ENCODE results near the gene MLF1.

MLF1 gene

DNA sequence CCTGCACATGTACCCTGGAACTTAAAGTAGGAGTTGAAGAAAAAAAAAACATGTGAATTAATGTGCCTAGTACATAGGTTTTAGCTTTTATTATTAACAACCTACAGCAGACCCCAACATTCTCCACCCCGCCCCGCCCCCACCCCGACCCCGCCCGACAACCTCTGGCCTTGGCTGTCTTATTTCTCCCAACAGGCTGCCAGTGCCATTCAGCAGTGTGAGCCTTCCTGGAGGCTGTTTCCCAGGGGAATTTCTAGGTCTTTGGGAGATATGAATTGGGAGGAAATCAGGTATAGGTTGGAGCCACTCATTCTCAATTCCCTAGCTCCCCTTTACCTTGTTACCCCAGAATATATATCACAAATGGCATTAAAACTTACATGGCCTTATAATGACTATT is 8.3 kb upstream of the MLF1 start:
- H3K4me1 Mint-ChIP-seq (ENCODE audit: low read depth): no peaks in the 10 kb centered on the region
- H3K9me3 Mint-ChIP-seq: peaks cover 7% of the 10 kb centered on the region
- peaks cover 4% of the 10 kb centered on the region for H3K27me3 Mint-ChIP-seq (ENCODE audit: low read depth)
- H3K36me3 Mint-ChIP-seq (ENCODE audit: low read depth): no peaks in the 10 kb centered on the region
- no peak overlapping the region for H3K27ac Mint-ChIP-seq
- H3K4me3 Mint-ChIP-seq: no peak overlapping the region
- no peak for DNase-seq (ENCODE audit: low spot score)

DNA sequence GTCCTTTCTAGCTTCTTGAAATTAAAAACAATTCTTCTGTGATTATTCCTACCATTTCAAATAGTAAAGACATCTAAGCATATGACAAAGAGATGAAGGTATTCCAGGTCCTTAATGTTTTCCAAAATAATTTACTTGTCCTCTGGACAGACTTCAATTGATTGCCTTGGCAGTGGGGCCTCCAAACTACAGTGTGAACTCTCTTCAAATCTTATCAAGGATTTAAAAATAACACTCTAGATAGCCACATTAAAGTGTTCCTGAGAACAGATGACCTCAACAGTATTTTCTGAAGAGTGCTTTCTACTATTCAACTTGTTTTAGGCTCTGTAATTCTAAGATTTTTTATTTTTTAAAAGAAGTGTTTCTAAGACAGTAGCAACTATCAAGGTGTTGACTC is 7.9 kb upstream of the MLF1 start:
- Mint-ChIP-seq H3K27ac (no peak overlapping the region), H3K9me3 (peaks cover 7% of the 10 kb centered on the region), H3K4me1 (ENCODE audit: low read depth) (no peaks in the 10 kb centered on the region), H3K36me3 (ENCODE audit: low read depth) (no peaks in the 10 kb centered on the region), H3K27me3 (ENCODE audit: low read depth) (peaks cover 4% of the 10 kb centered on the region), H3K4me3 (no peak overlapping the region)
- no peak for DNase-seq (ENCODE audit: low spot score)

DNA sequence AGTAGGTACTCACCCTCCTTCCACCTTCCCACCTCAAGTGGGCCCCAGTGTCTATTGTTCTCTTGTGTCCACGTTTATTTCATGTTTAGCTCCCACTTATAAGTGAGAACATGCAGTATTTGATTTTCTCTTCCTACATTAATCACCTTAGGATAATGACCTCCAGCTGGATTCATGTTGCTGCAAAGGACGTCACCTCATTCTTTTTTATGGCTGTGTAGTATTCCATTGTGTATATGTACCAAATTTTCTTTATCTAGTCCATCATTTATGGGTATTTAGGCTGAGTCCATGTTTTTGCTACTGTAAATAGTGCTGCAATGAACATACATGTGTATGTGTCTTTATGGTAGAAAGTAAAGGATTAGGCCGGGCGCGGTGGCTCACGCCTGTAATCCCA is 5.9 kb upstream of the MLF1 start:
- peaks cover 7% of the 10 kb centered on the region for H3K9me3 Mint-ChIP-seq
- peaks cover 19% of the 10 kb centered on the region for H3K27me3 Mint-ChIP-seq (ENCODE audit: low read depth)
- H3K4me1 Mint-ChIP-seq (ENCODE audit: low read depth): no peaks in the 10 kb centered on the region
- no peak overlapping the region for H3K4me3 Mint-ChIP-seq
- no peaks in the 10 kb centered on the region for H3K36me3 Mint-ChIP-seq (ENCODE audit: low read depth)
- DNase-seq (ENCODE audit: low spot score): no peak
- no peak overlapping the region for H3K27ac Mint-ChIP-seq

DNA sequence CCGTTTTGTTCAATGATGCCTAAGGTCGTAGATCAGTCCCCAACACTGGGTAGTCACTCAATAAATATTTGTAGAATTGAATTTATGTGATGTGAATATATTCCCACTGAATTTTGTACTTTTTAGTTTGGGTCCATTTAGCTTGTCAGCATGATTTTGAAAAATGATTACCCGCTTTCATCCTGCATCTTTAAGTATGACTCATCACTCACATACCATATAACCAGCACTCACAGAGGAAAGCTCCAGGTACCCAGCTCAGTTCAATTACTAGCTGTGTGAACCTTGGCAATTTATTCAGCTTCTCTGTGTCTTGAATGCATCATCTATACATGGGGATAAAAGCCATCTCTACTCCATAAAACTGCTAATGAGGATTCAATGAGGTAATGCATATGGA is 2.2 kb upstream of the MLF1 start:
- H3K36me3 Mint-ChIP-seq (ENCODE audit: low read depth): no peaks in the 10 kb centered on the region
- peaks cover 7% of the 10 kb centered on the region for H3K9me3 Mint-ChIP-seq
- no peak overlapping the region for H3K27ac Mint-ChIP-seq
- H3K27me3 Mint-ChIP-seq (ENCODE audit: low read depth): peaks cover 30% of the 10 kb centered on the region
- DNase-seq (ENCODE audit: low spot score): no peak
- H3K4me3 Mint-ChIP-seq: no peak overlapping the region
- H3K4me1 Mint-ChIP-seq (ENCODE audit: low read depth): peaks cover 10% of the 10 kb centered on the region

DNA sequence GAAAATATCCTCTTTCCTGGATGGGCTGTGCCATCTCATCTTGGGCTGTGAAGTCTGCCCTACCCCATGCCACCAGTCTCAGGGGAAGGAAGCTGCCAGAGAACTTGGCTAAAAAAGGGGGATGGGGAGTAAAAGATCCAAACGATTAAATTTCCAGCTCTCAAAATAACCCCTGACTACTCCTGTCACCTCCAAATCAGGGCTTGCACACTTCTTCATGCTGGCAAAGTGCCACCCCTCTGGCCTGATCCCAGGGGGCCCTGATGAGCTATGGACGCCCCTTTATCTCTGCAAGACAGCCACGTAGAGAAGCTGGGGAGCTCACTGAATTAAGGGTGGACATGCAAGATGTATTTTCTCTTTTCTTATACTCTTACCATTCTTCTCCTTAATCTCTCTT is 1.2 kb upstream of the MLF1 start:
- no peak overlapping the region for H3K27ac Mint-ChIP-seq

DNA sequence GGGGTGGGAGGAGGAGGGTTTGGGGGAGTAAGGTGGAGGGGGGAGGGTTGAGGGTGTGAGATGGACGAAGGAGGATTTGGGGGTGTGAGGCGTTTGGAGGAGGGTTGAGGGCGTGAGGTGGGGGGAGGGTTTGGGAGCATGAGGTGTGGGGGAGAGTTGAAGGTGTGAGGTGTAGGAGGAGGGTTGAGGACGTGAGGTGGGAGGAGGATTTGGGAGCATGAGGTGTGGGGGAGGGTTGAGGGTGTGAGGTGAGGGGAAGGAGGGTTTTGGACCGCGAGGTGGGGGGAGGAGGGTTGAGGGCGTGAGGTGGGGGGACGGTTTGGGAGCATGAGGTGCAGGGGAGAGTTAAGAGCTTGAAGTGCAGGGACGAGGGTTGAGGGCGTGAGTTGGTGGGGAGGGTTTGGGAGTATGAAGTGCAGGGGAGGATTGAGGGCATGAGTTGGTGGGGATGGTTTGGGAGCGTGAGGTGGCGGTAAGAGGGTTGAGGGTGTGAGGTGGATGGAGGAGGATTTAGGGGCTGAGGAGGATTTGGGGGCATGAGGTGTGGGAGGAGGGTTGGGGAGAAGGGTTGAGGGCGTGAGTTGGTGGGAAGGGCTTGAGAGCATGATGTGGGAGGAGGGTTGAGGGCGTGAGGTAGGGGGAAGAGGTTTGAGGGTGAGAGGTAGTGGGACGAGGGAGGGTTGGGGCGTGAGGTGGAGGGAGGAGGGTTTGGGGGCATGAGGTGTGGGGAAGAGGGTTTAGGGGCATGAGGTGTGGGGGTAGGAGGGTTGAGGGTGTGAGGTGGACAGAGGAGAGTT is 1.2 kb downstream of the MLF1 start:
- DNase-seq (ENCODE audit: low spot score): no peak
- H3K4me1 Mint-ChIP-seq (ENCODE audit: low read depth): peaks cover 10% of the 10 kb centered on the region
- H3K27me3 Mint-ChIP-seq (ENCODE audit: low read depth): peaks cover 27% of the 10 kb centered on the region
- no peak overlapping the region for H3K27ac Mint-ChIP-seq
- H3K36me3 Mint-ChIP-seq (ENCODE audit: low read depth): no peaks in the 10 kb centered on the region
- H3K4me3 Mint-ChIP-seq: no peak overlapping the region
- no peaks in the 10 kb centered on the region for H3K9me3 Mint-ChIP-seq

More for the DNA sequence above, 1.2 kb upstream of the MLF1 start:
- no peak overlapping the region for H3K4me3 Mint-ChIP-seq
- H3K9me3 Mint-ChIP-seq: peaks cover 7% of the 10 kb centered on the region
- no peak for DNase-seq (ENCODE audit: low spot score)
- H3K27me3 Mint-ChIP-seq (ENCODE audit: low read depth): peaks cover 30% of the 10 kb centered on the region
- H3K4me1 Mint-ChIP-seq (ENCODE audit: low read depth): peaks cover 10% of the 10 kb centered on the region
- H3K36me3 Mint-ChIP-seq (ENCODE audit: low read depth): no peaks in the 10 kb centered on the region

DNA sequence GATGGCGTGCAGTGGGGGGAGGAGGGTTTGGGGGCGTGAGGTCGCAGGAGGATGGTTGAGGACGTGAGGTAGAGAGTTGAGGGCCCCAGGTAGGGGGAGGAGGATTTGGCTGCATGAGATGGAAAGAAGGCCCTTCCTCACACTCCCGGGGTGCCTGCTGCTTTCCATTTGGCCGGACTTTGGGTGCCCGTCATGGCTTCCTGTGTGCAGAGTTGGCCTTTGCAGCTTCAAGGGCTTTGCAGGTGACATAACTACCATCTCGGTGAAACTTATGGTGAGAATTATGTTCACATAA is 1.7 kb downstream of the MLF1 start:
- H3K4me3 Mint-ChIP-seq: no peak overlapping the region
- no peak for DNase-seq (ENCODE audit: low spot score)
- no peaks in the 10 kb centered on the region for H3K36me3 Mint-ChIP-seq (ENCODE audit: low read depth)
- H3K4me1 Mint-ChIP-seq (ENCODE audit: low read depth): peaks cover 10% of the 10 kb centered on the region
- no peaks in the 10 kb centered on the region for H3K9me3 Mint-ChIP-seq
- H3K27ac Mint-ChIP-seq: no peak overlapping the region
- H3K27me3 Mint-ChIP-seq (ENCODE audit: low read depth): peaks cover 28% of the 10 kb centered on the region

DNA sequence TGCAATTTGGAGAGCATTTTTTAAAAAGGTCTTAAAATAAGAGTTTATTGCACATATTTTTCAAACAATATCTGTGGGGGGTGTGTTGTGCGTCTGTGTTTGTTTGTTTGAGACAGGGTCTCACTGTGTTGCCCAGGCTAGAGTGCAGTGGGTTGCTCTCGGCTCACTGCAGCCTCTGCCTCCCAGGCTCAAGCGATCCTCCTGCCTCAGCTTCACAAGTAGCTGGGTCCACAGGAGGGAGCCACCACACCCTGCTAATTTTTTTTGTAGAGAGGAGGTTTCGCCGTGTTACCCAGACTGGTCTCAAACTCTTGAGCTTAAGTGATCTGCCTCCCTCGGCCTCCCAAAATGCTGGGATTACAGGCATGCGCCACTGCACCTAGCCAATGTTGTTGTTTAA is 2.7 kb downstream of the MLF1 start:
- Mint-ChIP-seq H3K27ac (no peak overlapping the region), H3K27me3 (ENCODE audit: low read depth) (peaks cover 24% of the 10 kb centered on the region)

DNA sequence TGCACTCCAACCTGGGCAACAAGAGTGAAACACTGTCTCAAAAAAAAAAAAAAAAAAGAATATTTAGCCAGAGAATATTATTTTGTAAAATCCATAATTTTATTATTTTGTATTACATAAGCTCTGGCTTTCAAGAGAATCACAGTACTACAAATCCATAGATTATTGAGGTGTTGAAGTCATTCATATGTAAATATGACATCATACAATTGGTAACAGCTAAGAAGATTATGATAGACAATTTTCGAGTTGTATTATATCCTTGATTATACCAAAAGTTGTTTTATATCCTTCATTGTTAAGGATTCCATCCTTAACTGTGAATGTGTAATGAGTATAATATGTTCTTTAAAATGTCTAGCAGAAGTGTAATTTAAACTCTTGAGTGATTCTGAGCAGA is 3.7 kb downstream of the MLF1 start:
- Mint-ChIP-seq H3K36me3 (ENCODE audit: low read depth) (no peaks in the 10 kb centered on the region), H3K4me3 (no peak overlapping the region), H3K27ac (no peak overlapping the region), H3K27me3 (ENCODE audit: low read depth) (peaks cover 18% of the 10 kb centered on the region), H3K9me3 (no peaks in the 10 kb centered on the region), H3K4me1 (ENCODE audit: low read depth) (peaks cover 10% of the 10 kb centered on the region)
- no peak for DNase-seq (ENCODE audit: low spot score)

More for the DNA sequence above, 2.7 kb downstream of the MLF1 start:
- no peak for DNase-seq (ENCODE audit: low spot score)
- H3K4me3 Mint-ChIP-seq: no peak overlapping the region
- peaks cover 10% of the 10 kb centered on the region for H3K4me1 Mint-ChIP-seq (ENCODE audit: low read depth)
- no peaks in the 10 kb centered on the region for H3K9me3 Mint-ChIP-seq
- H3K36me3 Mint-ChIP-seq (ENCODE audit: low read depth): no peaks in the 10 kb centered on the region

DNA sequence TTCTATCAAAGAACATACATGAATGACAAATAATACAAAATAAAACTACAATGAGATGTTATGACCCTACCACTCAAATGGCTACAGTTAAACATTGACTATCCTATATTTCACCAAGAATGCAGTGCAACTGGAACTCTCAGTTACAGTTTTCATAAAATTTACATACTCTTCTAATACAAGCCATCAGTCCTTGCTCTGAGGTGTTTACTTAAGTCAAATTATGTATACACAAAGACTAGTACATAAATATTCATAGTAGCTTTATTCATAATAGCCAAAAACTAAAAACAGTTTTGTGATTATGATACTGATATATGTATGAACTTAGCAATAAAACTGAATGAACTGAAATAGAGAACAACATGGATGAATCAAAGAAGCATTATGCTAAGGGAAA is 19.2 kb downstream of the MLF1 start:
- DNase-seq (ENCODE audit: low spot score): no peak
- no peaks in the 10 kb centered on the region for H3K9me3 Mint-ChIP-seq
- no peaks in the 10 kb centered on the region for H3K27me3 Mint-ChIP-seq (ENCODE audit: low read depth)
- no peaks in the 10 kb centered on the region for H3K36me3 Mint-ChIP-seq (ENCODE audit: low read depth)
- no peak overlapping the region for H3K27ac Mint-ChIP-seq
- no peaks in the 10 kb centered on the region for H3K4me1 Mint-ChIP-seq (ENCODE audit: low read depth)
- H3K4me3 Mint-ChIP-seq: no peak overlapping the region

DNA sequence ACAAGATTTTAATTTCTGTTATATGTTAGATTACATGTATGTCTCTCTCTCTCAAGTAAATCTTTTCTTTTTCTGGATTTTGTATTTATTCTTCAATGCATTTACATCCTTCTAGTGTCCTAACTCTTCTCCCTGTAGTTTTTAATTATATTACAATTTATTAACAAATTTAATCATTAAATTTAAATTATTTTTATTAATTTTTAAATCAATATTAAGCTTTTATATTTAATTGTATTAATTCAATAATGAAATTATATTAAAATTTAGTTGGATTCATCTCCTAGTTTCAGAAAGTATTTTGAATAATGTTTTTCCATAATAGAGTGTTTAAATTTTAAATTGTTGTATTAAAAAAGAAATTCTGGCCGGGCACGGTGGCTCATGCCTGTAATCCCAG is 29.8 kb downstream of the MLF1 start:
- H3K27me3 Mint-ChIP-seq (ENCODE audit: low read depth): no peaks in the 10 kb centered on the region
- no peaks in the 10 kb centered on the region for H3K36me3 Mint-ChIP-seq (ENCODE audit: low read depth)
- H3K27ac Mint-ChIP-seq: no peak overlapping the region
- no peaks in the 10 kb centered on the region for H3K4me1 Mint-ChIP-seq (ENCODE audit: low read depth)
- DNase-seq (ENCODE audit: low spot score): no peak
- no peaks in the 10 kb centered on the region for H3K9me3 Mint-ChIP-seq
- no peak overlapping the region for H3K4me3 Mint-ChIP-seq

DNA sequence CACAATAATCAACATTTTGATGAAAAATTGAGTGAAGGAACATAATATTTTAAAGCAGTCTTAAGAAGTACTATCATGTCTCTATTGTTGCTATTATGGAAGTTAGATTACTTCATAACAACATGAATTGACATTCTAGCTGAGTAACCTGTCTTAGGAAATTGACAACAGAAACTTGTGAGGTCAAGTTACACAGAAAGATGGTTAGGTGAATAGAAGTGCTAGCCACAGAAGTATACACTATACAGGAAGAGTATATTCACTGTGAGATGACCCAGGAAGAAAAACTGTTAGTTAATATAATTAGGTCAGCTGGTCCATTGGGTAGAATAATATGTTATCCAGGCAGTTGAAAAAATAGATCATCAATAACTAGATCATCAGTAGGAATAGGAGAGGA is 31.2 kb downstream of the MLF1 start:
- H3K36me3 Mint-ChIP-seq (ENCODE audit: low read depth): no peaks in the 10 kb centered on the region
- H3K27ac Mint-ChIP-seq: no peak overlapping the region
- DNase-seq (ENCODE audit: low spot score): no peak
- H3K4me3 Mint-ChIP-seq: no peak overlapping the region
- H3K4me1 Mint-ChIP-seq (ENCODE audit: low read depth): no peaks in the 10 kb centered on the region
- no peaks in the 10 kb centered on the region for H3K27me3 Mint-ChIP-seq (ENCODE audit: low read depth)
- H3K9me3 Mint-ChIP-seq: no peaks in the 10 kb centered on the region

DNA sequence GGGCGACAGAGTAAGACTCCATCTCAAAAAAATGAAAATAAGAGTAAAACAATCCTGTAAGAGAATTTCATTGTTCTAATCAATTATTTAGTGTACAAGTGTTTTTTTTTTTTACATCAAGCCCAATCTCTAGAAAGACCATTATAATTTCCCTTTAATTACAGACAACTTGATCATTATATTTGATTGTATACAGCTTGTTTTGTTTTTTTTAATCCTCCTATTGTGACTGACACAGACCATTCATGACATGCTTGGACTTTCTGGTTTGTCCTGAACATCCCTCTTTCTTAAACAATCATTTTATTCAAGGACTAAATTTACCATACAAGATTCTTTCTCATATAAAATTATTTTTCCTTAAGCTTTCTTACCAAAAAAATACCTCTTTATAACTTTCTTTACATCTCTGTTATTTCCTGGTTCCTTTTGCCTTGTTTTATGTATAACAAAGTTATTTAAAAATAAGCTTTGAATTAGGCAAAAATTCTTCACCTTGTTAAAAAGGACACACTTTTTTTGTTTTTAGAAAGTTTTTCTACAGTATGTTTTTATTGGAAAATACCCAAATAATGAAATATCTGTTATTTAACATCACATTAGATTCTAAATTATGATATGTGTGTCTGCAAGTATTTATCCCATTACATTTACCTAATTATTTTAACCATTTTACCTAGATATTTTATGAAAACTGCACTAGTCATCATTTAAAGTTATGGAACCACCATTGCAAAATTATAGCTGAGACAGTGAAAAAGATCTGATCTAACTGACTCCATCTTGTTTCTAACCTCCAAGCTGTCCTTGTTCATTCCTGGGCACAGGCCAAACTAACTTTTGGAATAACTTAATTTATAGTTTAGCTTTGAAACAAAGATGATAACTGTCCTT is 47.2 kb downstream of the MLF1 start:
- Mint-ChIP-seq H3K9me3 (peaks cover 35% of the 10 kb centered on the region), H3K4me3 (no peak overlapping the region), H3K4me1 (ENCODE audit: low read depth) (no peaks in the 10 kb centered on the region), H3K27ac (no peak overlapping the region), H3K27me3 (ENCODE audit: low read depth) (no peaks in the 10 kb centered on the region), H3K36me3 (ENCODE audit: low read depth) (no peaks in the 10 kb centered on the region)
- no peak for DNase-seq (ENCODE audit: low spot score)

DNA sequence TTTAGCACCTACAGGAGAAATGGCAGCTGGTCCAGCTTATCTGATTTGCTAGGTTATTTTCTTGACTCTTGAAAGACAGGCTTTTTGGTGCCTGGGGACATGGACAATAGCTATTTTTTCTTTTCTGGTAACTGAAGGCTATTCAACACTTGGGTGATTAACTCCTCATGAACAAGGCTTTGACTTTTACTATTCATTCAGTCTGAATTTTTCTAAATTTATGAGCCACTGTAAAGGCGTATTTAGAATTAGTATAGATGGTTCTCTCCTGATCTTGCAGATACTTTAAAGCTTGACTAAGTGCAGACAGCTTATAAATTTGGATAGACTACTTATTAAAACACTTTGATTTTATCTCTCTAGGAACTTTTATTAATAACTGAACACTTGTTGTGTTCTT is 54.9 kb downstream of the MLF1 start:
- Mint-ChIP-seq H3K4me1 (ENCODE audit: low read depth) (no peaks in the 10 kb centered on the region), H3K27me3 (ENCODE audit: low read depth) (no peaks in the 10 kb centered on the region), H3K27ac (no peak overlapping the region), H3K4me3 (no peak overlapping the region), H3K9me3 (peaks cover 7% of the 10 kb centered on the region), H3K36me3 (ENCODE audit: low read depth) (no peaks in the 10 kb centered on the region)
- DNase-seq (ENCODE audit: low spot score): no peak

Measured in T-helper 2 cell treated with Interferon-gamma antibody and Interleukin-4, amounts not matched to agents 5 μg/mL and 100 μg/mL, for 36 hours (primary cell).